ENCODE data around the gene WDR88. TPM values are rescaled to one million over a fixed set of nuclear protein-coding genes. Genes with fewer than 3 reads are reported as not detected.

Gene WDR88
- 0.38 TPM for total RNA-seq
- long read RNA-seq, result 0 reads

GRCh38 chr19:33132021-33132420 is at the start of gene WDR88:
WDR88 (plus strand) TSS chr19:33132114; CDS start chr19:33132170, 56 bp downstream.
- ATAC-seq (ENCODE audit: poor library complexity), result no peak
- no peak for DNase-seq

GRCh38 chr19:33085570-33086128 is 46.3 kb upstream of the WDR88 start:
- no peak for DNase-seq

More at GRCh38 chr19:33132021-33132420, at the start of gene WDR88:
- intact Hi-C loops (cut with DNase I), result no loop called here

GRCh38 chr19:33086955-33087354 is 45.0 kb upstream of the WDR88 start:
- no peak for ATAC-seq (ENCODE audit: poor library complexity)
- intact Hi-C loops (cut with DNase I), result no loop called here
- no peak for DNase-seq

More at GRCh38 chr19:33085570-33086128, 46.3 kb upstream of the WDR88 start:
- no peak for ATAC-seq (ENCODE audit: poor library complexity)
- intact Hi-C loops (cut with DNase I), result no loop called here

GRCh38 chr19:33089010-33089409 is 42.9 kb upstream of the WDR88 start:
- no peak for ATAC-seq (ENCODE audit: poor library complexity)
- intact Hi-C loops (cut with DNase I), result no loop called here
- no peak for DNase-seq

- no peak for DNase-seq
- no peak for ATAC-seq (ENCODE audit: poor library complexity)
- intact Hi-C loops (cut with DNase I), result no loop called here
These were observed 41.7 kb upstream of the WDR88 start for GRCh38 chr19:33090179-33090578.

GRCh38 chr19:33093420-33094210 is 38.3 kb upstream of the WDR88 start:
- intact Hi-C loops (cut with DNase I), result no loop called here
- DNase-seq, result no peak
- no peak for ATAC-seq (ENCODE audit: poor library complexity)

- intact Hi-C loops (cut with DNase I), result no loop called here
- ATAC-seq (ENCODE audit: poor library complexity) (no peak), DNase-seq (no peak)
These were observed 37.4 kb upstream of the WDR88 start for GRCh38 chr19:33094436-33095067.

- intact Hi-C loops (cut with DNase I), result no loop called here
- ATAC-seq (ENCODE audit: poor library complexity) (no peak), DNase-seq (no peak)
These were observed 35.9 kb upstream of the WDR88 start for GRCh38 chr19:33096005-33096404.

- intact Hi-C loops (cut with DNase I), result no loop called here
- ATAC-seq (ENCODE audit: poor library complexity) (no peak), DNase-seq (no peak)
These were observed 33.8 kb upstream of the WDR88 start for GRCh38 chr19:33098055-33098534.

GRCh38 chr19:33100894-33101644 is 30.8 kb upstream of the WDR88 start:
- no peak for DNase-seq
- intact Hi-C loops (cut with DNase I), result no loop called here
- no peak for ATAC-seq (ENCODE audit: poor library complexity)

GRCh38 chr19:33102893-33103292 is 29.0 kb upstream of the WDR88 start:
- intact Hi-C loops (cut with DNase I), result no loop called here
- ATAC-seq (ENCODE audit: poor library complexity), result no peak
- no peak for DNase-seq

- ATAC-seq (ENCODE audit: poor library complexity) (no peak), DNase-seq (no peak)
- intact Hi-C loops (cut with DNase I), result no loop called here
These were observed 23.8 kb upstream of the WDR88 start for GRCh38 chr19:33108161-33108560.

- DNase-seq (no peak), ATAC-seq (ENCODE audit: poor library complexity) (no peak)
- intact Hi-C loops (cut with DNase I), result no loop called here
These were observed 21.6 kb upstream of the WDR88 start for GRCh38 chr19:33110137-33110910.

GRCh38 chr19:33111587-33111986 is 20.3 kb upstream of the WDR88 start:
- ATAC-seq (ENCODE audit: poor library complexity), result no peak
- DNase-seq, result no peak
- intact Hi-C loops (cut with DNase I), result no loop called here

GRCh38 chr19:33114312-33114711 is 17.6 kb upstream of the WDR88 start:
- intact Hi-C loops (cut with DNase I), result no loop called here
- no peak for ATAC-seq (ENCODE audit: poor library complexity)

GRCh38 chr19:33117501-33117900 is 14.4 kb upstream of the WDR88 start:
- no peak for ATAC-seq (ENCODE audit: poor library complexity)
- DNase-seq, result no peak
- intact Hi-C loops (cut with DNase I), result no loop called here

More at GRCh38 chr19:33114312-33114711, 17.6 kb upstream of the WDR88 start:
- DNase-seq, result no peak

GRCh38 chr19:33118643-33119042 is 13.3 kb upstream of the WDR88 start:
- intact Hi-C loops (cut with DNase I), result no loop called here
- DNase-seq (no peak), ATAC-seq (ENCODE audit: poor library complexity) (no peak)

All from Right ventricle myocardium superior (tissue), 1 donor.